ENCODE measurements around the gene RGS17. TPM values are rescaled to one million over a fixed set of nuclear protein-coding genes. Genes with fewer than 3 reads are reported as not detected.

Gene RGS17
- total RNA-seq, 1 donor from 2014 or later: 8.0 TPM

- no peak for DNase-seq (ENCODE audit: low read depth)
- no peak overlapping the region for H3K4me3 ChIP-seq (ENCODE audit: low read depth, low read length)
- no peak for TF ChIP-seq CTCF (conservative IDR thresholded peaks at IDR 0.05; ENCODE audit: low read depth, low read length)
These were observed 45.8 kb downstream of the RGS17 start for GRCh38 chr6:153085239-153085638.

GRCh38 chr6:153084393-153084792 lies 46.7 kb downstream of the RGS17 start:
- TF ChIP-seq CTCF (conservative IDR thresholded peaks at IDR 0.05; ENCODE audit: low read depth, low read length): no peak
- no peak overlapping the region for H3K4me3 ChIP-seq (ENCODE audit: low read depth, low read length)
- DNase-seq (ENCODE audit: low read depth): no peak

- H3K4me3 ChIP-seq (ENCODE audit: low read depth, low read length): no peak overlapping the region
- no peak for DNase-seq (ENCODE audit: low read depth)
- TF ChIP-seq CTCF (conservative IDR thresholded peaks at IDR 0.05; ENCODE audit: low read depth, low read length): no peak
These were observed 47.2 kb downstream of the RGS17 start for GRCh38 chr6:153083869-153084268.

GRCh38 chr6:153081914-153082313 lies 49.2 kb downstream of the RGS17 start:
- TF ChIP-seq CTCF (conservative IDR thresholded peaks at IDR 0.05; ENCODE audit: low read depth, low read length): no peak

GRCh38 chr6:153076431-153076830 lies 54.7 kb downstream of the RGS17 start:
- no peak for DNase-seq (ENCODE audit: low read depth)
- no peak overlapping the region for H3K4me3 ChIP-seq (ENCODE audit: low read depth, low read length)

More at GRCh38 chr6:153081914-153082313, 49.2 kb downstream of the RGS17 start:
- no peak for DNase-seq (ENCODE audit: low read depth)
- no peak overlapping the region for H3K4me3 ChIP-seq (ENCODE audit: low read depth, low read length)

DNA sequence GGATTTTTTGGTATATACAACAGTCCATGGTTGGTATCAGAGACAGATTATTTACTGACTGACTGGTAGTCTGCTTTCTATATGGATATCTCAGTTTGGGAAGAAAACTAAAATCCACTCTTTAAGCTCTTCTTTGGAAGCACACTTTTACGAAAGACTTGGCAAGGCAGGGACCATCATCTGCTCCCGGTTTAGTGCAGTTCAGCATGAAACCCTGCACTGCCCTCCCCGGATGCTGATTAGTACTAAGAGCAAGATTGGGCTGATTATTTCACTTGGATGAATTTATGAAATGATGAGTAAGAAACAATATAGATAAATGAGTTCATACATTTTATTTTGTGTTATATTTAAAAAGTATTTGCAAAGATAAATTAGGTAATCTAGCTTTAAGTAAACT lies 56.3 kb downstream of the RGS17 start:
- TF ChIP-seq CTCF (conservative IDR thresholded peaks at IDR 0.05; ENCODE audit: low read depth, low read length): no peak
- no peak for DNase-seq (ENCODE audit: low read depth)
- no peak overlapping the region for H3K4me3 ChIP-seq (ENCODE audit: low read depth, low read length)

More at GRCh38 chr6:153076431-153076830, 54.7 kb downstream of the RGS17 start:
- TF ChIP-seq CTCF (conservative IDR thresholded peaks at IDR 0.05; ENCODE audit: low read depth, low read length): no peak

GRCh38 chr6:153073841-153074240 lies 57.2 kb downstream of the RGS17 start:
- DNase-seq (ENCODE audit: low read depth): no peak
- no peak for TF ChIP-seq CTCF (conservative IDR thresholded peaks at IDR 0.05; ENCODE audit: low read depth, low read length)
- no peak overlapping the region for H3K4me3 ChIP-seq (ENCODE audit: low read depth, low read length)
